WTC11 (cell line): Measurements from ENCODE around the gene RAB7A. TPM values are rescaled to one million over a fixed set of nuclear protein-coding genes. Genes with fewer than 3 reads are reported as not detected.

Experiments used
- ATAC-seq: fragments of 200-7000 bp; cut with Tn5 transposase; 2 replicates; pipeline ENCODE4 v1.10.0; 2021; ENCODE audit warnings: mild to moderate bottlenecking, moderate library complexity
- CTCF ChIA-PET: fragments of 300-600 bp; sonication (Branson Sonifier 250); formaldehyde crosslinking; loops from one replicate; lab custom pipeline; 2021; ENCODE audit warnings: antibody characterized with exemption; lab: Charles Lee
- POLR2A ChIA-PET: fragments of 350-600 bp; sonication (Branson Sonifier 250); formaldehyde crosslinking; loops from one replicate; lab custom pipeline; 2021; ENCODE audit warnings: antibody characterized with exemption; lab: Charles Lee
- DNase-seq: peaks from one replicate; pipeline ENCODE4 v3.0.0; 2021; ENCODE audit warnings: low spot score
- H3K27ac Mint-ChIP-seq: 2 replicates; pipeline ENCODE4 v1.8.0; 2021; ENCODE audit warnings: mixed read lengths
- H3K27me3 Mint-ChIP-seq: 2 replicates; pipeline ENCODE4 v1.8.0; 2021; ENCODE audit warnings: low read depth, mild to moderate bottlenecking, moderate library complexity, mixed read lengths
- H3K36me3 Mint-ChIP-seq: 2 replicates; pipeline ENCODE4 v1.8.0; 2021; ENCODE audit warnings: mixed read lengths
- H3K4me1 Mint-ChIP-seq: 2 replicates; pipeline ENCODE4 v1.8.0; 2022; ENCODE audit warnings: mixed read lengths
- H3K4me3 Mint-ChIP-seq: 2 replicates; pipeline ENCODE4 v1.8.0; 2021; ENCODE audit warnings: mild to moderate bottlenecking, moderate library complexity, mixed read lengths
- H3K9me3 Mint-ChIP-seq: 2 replicates; pipeline ENCODE4 v1.8.0; 2021; ENCODE audit warnings: mixed read lengths
- RELA ChIP-seq: sonication (generic); formaldehyde crosslinking; IDR thresholded peaks from 2 replicates; pipeline ENCODE4 v1.8.1; 2022; ENCODE audit warnings: missing genetic modification reagents, mild to moderate bottlenecking, borderline replicate concordance
- TEAD1 ChIP-seq: sonication (generic); formaldehyde crosslinking; IDR thresholded peaks from 2 replicates; pipeline ENCODE4 v1.8.0; 2022; ENCODE audit warnings: mild to moderate bottlenecking, missing genetic modification reagents
- TEAD4 ChIP-seq: sonication (generic); formaldehyde crosslinking; IDR thresholded peaks from 2 replicates; pipeline ENCODE4 v1.8.0; 2022; ENCODE audit warnings: mild to moderate bottlenecking, missing genetic modification reagents
- TP53 ChIP-seq: sonication (generic); formaldehyde crosslinking; IDR thresholded peaks from 2 replicates; pipeline ENCODE4 v1.8.1; 2023; ENCODE audit warnings: mild to moderate bottlenecking, missing genetic modification reagents
- ZNF671 ChIP-seq: fragments of 250-450 bp; sonication (Bioruptor Pico); IDR thresholded peaks from 2 replicates; pipeline ENCODE4 v1.8.0; 2021; ENCODE audit warnings: mild to moderate bottlenecking
- total RNA-seq: library from RNA; stranded (reverse); gene quantifications from 3 replicates; pipeline ENCODE4 v1.2.3, GENCODE V29; 2021
- TF ChIP-seq, protein P1 (sequence below): sonication (generic); formaldehyde crosslinking; IDR thresholded peaks from 2 replicates; pipeline ENCODE4 v1.8.0; 2022; ENCODE audit warnings: mild to moderate bottlenecking, missing genetic modification reagents
- TF ChIP-seq, protein P2 (sequence below): fragments of 250-450 bp; sonication (Bioruptor Pico); IDR thresholded peaks from 2 replicates; pipeline ENCODE4 v1.9.0; 2021; ENCODE audit warnings: mild to moderate bottlenecking
- TF ChIP-seq, protein P3 (sequence below): sonication (generic); formaldehyde crosslinking; IDR thresholded peaks from 2 replicates; pipeline ENCODE4 v1.8.1; 2023; ENCODE audit warnings: mild to moderate bottlenecking, missing genetic modification reagents, moderate library complexity
- TF ChIP-seq, protein P4 (sequence below): sonication (generic); formaldehyde crosslinking; IDR thresholded peaks from 2 replicates; pipeline ENCODE4 v1.8.0; 2022; ENCODE audit warnings: mild to moderate bottlenecking, missing genetic modification reagents
- TF ChIP-seq, protein P5 (sequence below): sonication (generic); formaldehyde crosslinking; IDR thresholded peaks from 2 replicates; pipeline ENCODE4 v1.8.1; 2023; ENCODE audit warnings: mild to moderate bottlenecking, missing genetic modification reagents
- TF ChIP-seq, protein P6 (sequence below): sonication (generic); formaldehyde crosslinking; IDR thresholded peaks from 2 replicates; pipeline ENCODE4 v1.8.0; 2022; ENCODE audit warnings: missing genetic modification reagents
- TF ChIP-seq, protein P7 (sequence below): fragments of 250-450 bp; sonication (Bioruptor Pico); conservative IDR thresholded peaks from 2 replicates; pipeline ENCODE4 v1.9.0; 2021; ENCODE audit warnings: mild to moderate bottlenecking
- TF ChIP-seq, protein P8 (sequence below): sonication (generic); formaldehyde crosslinking; IDR thresholded peaks from 2 replicates; pipeline ENCODE4 v1.8.1; 2022; ENCODE audit warnings: mild to moderate bottlenecking, moderate library complexity, missing genetic modification reagents
- TF ChIP-seq, protein P9 (sequence below): sonication (generic); formaldehyde crosslinking; IDR thresholded peaks from 2 replicates; pipeline ENCODE4 v1.8.0; 2022; ENCODE audit warnings: mild to moderate bottlenecking, missing genetic modification reagents
- TF ChIP-seq, protein P10 (sequence below): fragments of 200-600 bp; IDR thresholded peaks from 2 replicates; pipeline ENCODE4 v1.8.0; 2022; ENCODE audit warnings: antibody characterized with exemption

Gene RAB7A
- total RNA-seq, 1 experiment from 2014 or later, result 184 TPM

DNA sequence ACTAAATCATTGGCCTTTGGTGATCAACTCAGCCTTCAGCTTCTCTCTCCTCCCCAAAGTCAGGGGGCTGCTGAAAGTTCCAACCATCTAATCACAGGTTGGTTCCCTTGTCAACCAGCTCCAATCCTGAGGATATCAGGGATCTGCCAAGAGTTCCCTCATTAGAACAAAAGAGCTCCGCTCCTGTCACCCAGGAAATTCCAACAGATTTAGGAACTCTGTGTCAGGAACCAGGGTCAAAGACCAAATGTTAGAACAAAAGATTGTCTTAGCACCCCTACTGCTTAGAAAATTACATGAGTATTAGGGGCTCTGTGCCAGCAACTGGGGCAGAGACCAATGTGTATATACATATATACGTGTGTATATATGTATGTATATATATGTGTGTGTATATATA is 32.3 kb upstream of the RAB7A start:
- TF ChIP-seq, protein P1, sequence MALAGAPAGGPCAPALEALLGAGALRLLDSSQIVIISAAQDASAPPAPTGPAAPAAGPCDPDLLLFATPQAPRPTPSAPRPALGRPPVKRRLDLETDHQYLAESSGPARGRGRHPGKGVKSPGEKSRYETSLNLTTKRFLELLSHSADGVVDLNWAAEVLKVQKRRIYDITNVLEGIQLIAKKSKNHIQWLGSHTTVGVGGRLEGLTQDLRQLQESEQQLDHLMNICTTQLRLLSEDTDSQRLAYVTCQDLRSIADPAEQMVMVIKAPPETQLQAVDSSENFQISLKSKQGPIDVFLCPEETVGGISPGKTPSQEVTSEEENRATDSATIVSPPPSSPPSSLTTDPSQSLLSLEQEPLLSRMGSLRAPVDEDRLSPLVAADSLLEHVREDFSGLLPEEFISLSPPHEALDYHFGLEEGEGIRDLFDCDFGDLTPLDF (CRISPR knock-in tag), result no peak
- TF ChIP-seq TP53, result no peak
- TF ChIP-seq, protein P2, sequence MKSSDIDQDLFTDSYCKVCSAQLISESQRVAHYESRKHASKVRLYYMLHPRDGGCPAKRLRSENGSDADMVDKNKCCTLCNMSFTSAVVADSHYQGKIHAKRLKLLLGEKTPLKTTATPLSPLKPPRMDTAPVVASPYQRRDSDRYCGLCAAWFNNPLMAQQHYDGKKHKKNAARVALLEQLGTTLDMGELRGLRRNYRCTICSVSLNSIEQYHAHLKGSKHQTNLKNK (CRISPR knock-in tag), result no peak
- TF ChIP-seq, protein P3, sequence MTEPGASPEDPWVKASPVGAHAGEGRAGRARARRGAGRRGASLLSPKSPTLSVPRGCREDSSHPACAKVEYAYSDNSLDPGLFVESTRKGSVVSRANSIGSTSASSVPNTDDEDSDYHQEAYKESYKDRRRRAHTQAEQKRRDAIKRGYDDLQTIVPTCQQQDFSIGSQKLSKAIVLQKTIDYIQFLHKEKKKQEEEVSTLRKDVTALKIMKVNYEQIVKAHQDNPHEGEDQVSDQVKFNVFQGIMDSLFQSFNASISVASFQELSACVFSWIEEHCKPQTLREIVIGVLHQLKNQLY (CRISPR knock-in tag), result no peak
- TF ChIP-seq, protein P4, sequence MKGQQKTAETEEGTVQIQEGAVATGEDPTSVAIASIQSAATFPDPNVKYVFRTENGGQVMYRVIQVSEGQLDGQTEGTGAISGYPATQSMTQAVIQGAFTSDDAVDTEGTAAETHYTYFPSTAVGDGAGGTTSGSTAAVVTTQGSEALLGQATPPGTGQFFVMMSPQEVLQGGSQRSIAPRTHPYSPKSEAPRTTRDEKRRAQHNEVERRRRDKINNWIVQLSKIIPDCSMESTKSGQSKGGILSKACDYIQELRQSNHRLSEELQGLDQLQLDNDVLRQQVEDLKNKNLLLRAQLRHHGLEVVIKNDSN (CRISPR knock-in tag), result no peak
- TF ChIP-seq, protein P5, sequence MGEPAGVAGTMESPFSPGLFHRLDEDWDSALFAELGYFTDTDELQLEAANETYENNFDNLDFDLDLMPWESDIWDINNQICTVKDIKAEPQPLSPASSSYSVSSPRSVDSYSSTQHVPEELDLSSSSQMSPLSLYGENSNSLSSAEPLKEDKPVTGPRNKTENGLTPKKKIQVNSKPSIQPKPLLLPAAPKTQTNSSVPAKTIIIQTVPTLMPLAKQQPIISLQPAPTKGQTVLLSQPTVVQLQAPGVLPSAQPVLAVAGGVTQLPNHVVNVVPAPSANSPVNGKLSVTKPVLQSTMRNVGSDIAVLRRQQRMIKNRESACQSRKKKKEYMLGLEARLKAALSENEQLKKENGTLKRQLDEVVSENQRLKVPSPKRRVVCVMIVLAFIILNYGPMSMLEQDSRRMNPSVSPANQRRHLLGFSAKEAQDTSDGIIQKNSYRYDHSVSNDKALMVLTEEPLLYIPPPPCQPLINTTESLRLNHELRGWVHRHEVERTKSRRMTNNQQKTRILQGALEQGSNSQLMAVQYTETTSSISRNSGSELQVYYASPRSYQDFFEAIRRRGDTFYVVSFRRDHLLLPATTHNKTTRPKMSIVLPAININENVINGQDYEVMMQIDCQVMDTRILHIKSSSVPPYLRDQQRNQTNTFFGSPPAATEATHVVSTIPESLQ (CRISPR knock-in tag), result no peak
- TF ChIP-seq ZNF671, result no peak
- TF ChIP-seq RELA, result no peak
- TF ChIP-seq TEAD1 (CRISPR knock-in tag), result no peak
- TF ChIP-seq, protein P6, sequence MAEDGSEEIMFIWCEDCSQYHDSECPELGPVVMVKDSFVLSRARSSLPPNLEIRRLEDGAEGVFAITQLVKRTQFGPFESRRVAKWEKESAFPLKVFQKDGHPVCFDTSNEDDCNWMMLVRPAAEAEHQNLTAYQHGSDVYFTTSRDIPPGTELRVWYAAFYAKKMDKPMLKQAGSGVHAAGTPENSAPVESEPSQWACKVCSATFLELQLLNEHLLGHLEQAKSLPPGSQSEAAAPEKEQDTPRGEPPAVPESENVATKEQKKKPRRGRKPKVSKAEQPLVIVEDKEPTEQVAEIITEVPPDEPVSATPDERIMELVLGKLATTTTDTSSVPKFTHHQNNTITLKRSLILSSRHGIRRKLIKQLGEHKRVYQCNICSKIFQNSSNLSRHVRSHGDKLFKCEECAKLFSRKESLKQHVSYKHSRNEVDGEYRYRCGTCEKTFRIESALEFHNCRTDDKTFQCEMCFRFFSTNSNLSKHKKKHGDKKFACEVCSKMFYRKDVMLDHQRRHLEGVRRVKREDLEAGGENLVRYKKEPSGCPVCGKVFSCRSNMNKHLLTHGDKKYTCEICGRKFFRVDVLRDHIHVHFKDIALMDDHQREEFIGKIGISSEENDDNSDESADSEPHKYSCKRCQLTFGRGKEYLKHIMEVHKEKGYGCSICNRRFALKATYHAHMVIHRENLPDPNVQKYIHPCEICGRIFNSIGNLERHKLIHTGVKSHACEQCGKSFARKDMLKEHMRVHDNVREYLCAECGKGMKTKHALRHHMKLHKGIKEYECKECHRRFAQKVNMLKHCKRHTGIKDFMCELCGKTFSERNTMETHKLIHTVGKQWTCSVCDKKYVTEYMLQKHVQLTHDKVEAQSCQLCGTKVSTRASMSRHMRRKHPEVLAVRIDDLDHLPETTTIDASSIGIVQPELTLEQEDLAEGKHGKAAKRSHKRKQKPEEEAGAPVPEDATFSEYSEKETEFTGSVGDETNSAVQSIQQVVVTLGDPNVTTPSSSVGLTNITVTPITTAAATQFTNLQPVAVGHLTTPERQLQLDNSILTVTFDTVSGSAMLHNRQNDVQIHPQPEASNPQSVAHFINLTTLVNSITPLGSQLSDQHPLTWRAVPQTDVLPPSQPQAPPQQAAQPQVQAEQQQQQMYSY (CRISPR knock-in tag), result no peak
- TF ChIP-seq, all 79 proteins: peak for 0
- ChIA-PET CTCF (interaction anchor here (1.5 to 5.9 kb wide), 2 partner anchors 13 to 52 kb away, joined by 4 to 29 read pairs; no protein-coding TSS in a partner anchor), POLR2A (interaction anchor here (1.5 kb wide), 1 partner anchor 13 kb away, joined by 4 read pairs; no protein-coding TSS in a partner anchor)
- DNase-seq (no peak), ATAC-seq (no peak)
- H3K27ac Mint-ChIP-seq, result no peak overlapping the region
- no peaks in the 10 kb centered on the region for H3K4me1 Mint-ChIP-seq
- H3K4me3 Mint-ChIP-seq, result no peak overlapping the region
- H3K36me3 Mint-ChIP-seq, result no peaks in the 10 kb centered on the region
- no peaks in the 10 kb centered on the region for H3K9me3 Mint-ChIP-seq
- H3K27me3 Mint-ChIP-seq, result peaks cover 7% of the 10 kb centered on the region

DNA sequence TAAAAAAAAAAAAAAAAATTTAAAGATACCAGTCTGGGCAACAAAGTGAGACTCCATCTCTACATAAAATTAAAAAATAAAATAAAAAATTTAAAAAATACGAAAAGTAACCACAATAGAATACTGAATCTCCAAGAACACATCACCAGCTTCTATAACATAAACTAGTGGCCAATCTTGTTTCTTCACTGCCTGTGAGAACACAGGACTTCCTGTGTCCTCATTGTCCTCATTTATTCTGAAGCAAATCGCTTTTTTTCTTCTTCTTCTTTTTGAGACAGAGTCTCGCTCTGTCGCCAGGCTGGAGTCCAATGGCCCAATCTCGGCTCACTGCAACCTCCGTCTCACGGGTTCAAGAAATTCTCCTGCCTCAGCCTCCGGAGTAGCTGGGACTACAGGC is 28.6 kb upstream of the RAB7A start:
- DNase-seq (no peak), ATAC-seq (no peak)
- Mint-ChIP-seq H3K36me3 (no peaks in the 10 kb centered on the region), H3K4me3 (no peak overlapping the region), H3K4me1 (no peaks in the 10 kb centered on the region), H3K27me3 (peaks cover 7% of the 10 kb centered on the region), H3K27ac (no peak overlapping the region), H3K9me3 (no peaks in the 10 kb centered on the region)
- ChIA-PET CTCF (interaction anchor here (0.7 to 1.7 kb wide), 2 partner anchors 12 to 17 kb away, joined by 3 to 4 read pairs; no protein-coding TSS in a partner anchor), POLR2A (no interaction called here)
- TF ChIP-seq TEAD4, result no peak
- TF ChIP-seq, protein P7, sequence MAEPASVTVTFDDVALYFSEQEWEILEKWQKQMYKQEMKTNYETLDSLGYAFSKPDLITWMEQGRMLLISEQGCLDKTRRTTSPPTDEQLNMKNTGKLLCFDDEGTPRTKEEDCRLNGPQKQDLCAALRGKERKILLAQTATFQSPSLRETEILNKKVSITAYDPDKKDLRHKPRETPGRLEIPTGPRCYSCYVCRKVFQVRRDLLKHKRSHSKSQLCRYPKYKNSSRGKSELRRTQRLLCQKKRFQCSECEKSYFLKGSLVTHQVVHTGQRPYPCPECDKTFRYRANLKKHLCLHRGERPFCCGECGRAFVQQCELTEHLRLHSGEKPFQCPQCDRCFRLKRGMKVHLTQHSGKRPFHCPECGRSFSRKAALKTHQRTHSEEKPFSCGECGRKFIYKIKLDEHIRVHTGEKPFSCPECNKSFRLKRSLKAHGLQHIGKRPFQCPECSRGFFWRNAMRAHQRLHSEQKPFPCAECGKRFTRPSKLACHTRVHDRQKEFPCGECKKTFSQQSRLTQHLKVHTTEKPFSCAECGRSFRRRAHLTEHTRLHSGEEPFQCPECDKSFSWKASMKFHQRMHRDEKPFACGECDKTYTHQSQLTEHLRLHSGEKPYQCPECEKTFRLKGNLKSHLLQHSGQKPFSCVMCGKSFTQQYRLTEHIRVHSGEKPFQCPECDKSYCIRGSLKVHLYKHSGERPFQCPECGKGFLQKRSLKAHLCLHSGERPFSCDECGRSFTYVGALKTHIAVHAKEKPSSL (CRISPR knock-in tag), result no peak
- TF ChIP-seq, protein P8, sequence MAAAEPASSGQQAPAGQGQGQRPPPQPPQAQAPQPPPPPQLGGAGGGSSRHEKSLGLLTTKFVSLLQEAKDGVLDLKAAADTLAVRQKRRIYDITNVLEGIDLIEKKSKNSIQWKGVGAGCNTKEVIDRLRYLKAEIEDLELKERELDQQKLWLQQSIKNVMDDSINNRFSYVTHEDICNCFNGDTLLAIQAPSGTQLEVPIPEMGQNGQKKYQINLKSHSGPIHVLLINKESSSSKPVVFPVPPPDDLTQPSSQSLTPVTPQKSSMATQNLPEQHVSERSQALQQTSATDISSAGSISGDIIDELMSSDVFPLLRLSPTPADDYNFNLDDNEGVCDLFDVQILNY (CRISPR knock-in tag), result no peak
- TF ChIP-seq, protein P9, sequence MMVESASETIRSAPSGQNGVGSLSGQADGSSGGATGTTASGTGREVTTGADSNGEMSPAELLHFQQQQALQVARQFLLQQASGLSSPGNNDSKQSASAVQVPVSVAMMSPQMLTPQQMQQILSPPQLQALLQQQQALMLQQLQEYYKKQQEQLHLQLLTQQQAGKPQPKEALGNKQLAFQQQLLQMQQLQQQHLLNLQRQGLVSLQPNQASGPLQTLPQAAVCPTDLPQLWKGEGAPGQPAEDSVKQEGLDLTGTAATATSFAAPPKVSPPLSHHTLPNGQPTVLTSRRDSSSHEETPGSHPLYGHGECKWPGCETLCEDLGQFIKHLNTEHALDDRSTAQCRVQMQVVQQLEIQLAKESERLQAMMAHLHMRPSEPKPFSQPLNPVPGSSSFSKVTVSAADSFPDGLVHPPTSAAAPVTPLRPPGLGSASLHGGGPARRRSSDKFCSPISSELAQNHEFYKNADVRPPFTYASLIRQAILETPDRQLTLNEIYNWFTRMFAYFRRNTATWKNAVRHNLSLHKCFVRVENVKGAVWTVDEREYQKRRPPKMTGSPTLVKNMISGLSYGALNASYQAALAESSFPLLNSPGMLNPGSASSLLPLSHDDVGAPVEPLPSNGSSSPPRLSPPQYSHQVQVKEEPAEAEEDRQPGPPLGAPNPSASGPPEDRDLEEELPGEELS (CRISPR knock-in tag), result no peak
- TF ChIP-seq, protein P10, sequence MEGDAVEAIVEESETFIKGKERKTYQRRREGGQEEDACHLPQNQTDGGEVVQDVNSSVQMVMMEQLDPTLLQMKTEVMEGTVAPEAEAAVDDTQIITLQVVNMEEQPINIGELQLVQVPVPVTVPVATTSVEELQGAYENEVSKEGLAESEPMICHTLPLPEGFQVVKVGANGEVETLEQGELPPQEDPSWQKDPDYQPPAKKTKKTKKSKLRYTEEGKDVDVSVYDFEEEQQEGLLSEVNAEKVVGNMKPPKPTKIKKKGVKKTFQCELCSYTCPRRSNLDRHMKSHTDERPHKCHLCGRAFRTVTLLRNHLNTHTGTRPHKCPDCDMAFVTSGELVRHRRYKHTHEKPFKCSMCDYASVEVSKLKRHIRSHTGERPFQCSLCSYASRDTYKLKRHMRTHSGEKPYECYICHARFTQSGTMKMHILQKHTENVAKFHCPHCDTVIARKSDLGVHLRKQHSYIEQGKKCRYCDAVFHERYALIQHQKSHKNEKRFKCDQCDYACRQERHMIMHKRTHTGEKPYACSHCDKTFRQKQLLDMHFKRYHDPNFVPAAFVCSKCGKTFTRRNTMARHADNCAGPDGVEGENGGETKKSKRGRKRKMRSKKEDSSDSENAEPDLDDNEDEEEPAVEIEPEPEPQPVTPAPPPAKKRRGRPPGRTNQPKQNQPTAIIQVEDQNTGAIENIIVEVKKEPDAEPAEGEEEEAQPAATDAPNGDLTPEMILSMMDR, result no peak
